ENCODE data around the gene CPT2.
A peak's percentile ranks its signal among the peaks of the same experiment; 100 is the strongest.

The CPT2 gene

DNA sequence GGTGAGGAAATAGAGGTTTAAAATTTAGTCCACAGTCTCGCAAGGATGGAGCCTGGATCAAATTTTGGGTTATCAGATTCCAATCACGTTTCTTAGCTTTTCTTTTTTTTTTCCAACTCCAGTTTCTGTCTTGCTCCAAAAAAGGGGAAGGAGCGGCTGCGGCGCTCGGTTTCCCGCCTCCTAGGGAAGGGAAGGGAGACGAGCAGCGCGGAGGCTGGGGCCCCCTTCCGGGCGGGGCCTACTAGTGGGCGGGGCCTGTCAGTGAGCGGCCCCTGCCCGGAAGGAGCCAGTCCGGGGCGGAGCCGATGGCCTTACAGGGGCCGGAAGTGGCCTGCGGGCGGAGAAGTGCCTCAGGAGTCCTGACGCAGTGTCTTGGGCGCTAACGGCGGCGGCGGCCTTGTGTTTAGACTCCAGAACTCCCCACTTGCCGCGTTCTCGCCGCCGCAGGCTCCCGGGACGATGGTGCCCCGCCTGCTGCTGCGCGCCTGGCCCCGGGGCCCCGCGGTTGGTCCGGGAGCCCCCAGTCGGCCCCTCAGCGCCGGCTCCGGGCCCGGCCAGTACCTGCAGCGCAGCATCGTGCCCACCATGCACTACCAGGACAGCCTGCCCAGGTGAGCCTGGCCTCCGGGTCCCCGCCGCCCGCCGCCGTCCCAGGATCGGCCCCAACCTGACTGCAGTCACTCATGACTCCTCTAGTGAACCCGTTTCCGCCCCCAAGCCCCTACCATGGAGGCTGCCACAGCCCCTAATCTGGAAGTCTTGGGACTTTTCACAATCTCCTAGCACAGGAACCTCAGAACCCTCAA lies at the start of gene CPT2:
Gene CPT2, plus strand, starts transcription at position 340 of the 806 bp plus-strand sequence. Its CDS starts 120 bp downstream, at position 460.
- DNase-seq: peak; percentile 99

- no peak for DNase-seq
These were observed 49.5 kb upstream of the CPT2 start for GRCh38 chr1:53147174-53147573.

DNA sequence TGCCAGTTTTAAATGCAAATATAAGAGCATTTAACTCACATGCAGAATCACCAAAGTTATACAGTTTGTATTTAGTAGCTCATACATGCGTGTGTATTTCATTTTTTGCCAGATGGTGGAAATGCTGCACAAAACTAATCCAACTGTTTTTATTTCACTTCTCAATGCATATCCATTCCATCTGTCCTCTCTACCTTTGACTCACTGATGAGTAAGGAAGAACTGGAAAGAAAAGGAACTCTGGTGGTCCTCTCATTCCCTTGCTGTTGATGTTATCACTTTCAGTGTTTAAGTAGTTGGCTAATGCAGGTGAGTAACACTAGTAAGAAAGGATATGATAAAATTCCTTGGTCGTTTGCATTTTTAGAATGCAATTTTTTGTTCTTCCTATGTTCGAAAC lies 48.5 kb upstream of the CPT2 start:
- no peak for DNase-seq

- no peak for DNase-seq
These were observed 42.9 kb upstream of the CPT2 start for GRCh38 chr1:53153752-53154151.

- no peak for DNase-seq
These were observed 41.7 kb upstream of the CPT2 start for GRCh38 chr1:53154859-53155438.

GRCh38 chr1:53155534-53155933 lies 41.1 kb upstream of the CPT2 start:
- DNase-seq: no peak

GRCh38 chr1:53155945-53156344 lies 40.7 kb upstream of the CPT2 start:
- no peak for DNase-seq

DNA sequence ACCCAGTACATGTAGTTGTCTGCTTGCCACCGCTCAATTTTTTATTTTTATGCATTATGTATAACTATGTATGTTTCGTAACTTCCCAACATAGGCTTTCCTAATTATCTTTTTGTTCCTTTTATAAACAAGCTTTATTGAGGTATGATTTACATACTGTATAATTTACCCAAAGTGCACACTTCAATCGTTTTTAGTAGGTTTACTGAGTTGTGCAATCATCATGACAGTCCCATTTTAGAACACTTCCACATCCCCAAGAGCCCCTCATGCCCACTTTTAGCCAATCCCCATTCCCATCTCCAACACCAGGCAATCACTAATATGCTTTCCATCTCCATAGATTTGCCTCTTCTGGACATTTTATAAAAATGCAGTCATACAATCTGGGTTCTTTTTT lies 39.8 kb upstream of the CPT2 start:
- no peak for DNase-seq

GRCh38 chr1:53158900-53159299 lies 37.7 kb upstream of the CPT2 start:
- no peak for DNase-seq

DNA sequence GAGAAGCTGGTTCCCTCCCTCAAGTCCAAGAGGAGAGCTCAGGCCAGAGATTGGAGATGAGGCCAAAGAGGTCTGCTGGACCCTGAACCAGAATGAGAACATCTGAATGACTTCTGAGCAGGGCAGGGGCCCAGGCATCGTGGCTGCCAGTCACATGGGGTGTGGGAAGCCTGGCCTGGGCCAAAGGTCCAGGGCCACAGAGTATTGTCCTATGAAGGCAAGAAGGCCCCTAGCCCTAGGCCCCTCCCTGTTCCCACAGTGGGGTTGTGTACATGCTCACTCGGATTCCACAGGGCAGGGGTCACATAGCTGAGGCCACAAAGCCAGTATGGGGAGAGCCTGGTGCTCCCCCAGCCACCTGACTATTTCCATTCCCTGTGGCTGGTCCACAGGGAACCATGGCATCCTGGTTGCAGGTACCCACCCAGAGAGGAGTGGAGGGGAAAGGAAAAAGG lies 35.7 kb upstream of the CPT2 start:
- DNase-seq: no peak

GRCh38 chr1:53162621-53163020 lies 34.0 kb upstream of the CPT2 start:
- no peak for DNase-seq

DNA sequence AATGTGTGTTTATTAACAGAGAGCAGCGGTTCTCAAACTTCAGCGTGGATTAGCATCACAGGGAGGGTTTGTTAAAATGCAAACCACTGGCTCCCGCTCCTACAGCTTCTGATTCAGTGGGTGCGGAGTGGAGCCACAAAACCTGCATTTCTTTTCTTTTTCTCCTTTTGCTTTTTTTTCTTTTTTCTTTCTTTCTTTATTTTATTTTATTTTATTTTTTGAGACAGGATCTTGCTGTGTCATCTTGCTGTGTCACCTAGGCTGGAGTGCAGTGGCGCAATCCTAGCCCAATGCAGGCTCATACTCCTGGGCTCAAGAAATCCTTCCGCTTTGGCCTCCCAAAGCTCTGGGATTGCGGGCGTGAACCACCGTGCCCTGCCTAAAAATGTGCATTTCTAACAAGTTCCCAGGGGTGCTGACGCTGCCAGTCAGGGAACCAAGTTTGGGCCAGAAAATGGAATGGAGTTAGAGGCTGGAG lies 33.3 kb upstream of the CPT2 start:
- DNase-seq: no peak

DNA sequence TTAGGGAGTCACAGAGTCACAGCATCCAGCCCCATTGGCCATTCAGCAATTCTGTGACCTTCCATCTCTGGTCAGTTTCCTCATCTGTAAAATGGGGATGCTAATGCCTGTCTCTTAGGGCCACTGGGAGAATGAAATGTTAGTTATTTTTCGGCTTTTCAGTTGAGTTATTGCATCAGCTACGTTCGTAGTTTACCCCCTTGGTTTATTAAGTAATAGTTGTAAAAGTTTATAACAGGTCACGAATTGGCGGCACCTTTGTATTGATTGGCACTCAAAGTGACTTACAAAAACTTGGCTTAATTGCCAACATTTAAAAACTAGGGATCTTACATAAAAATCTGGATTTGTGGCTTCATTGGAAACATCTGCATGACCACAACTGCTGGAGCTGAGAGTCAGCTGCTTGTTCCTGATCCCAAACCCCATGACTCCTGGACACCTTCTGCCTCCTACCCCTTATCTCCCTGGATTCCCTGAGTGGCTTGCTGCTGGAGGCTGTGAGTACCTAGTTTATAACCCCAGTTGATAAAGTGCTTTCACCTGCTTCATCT lies 31.1 kb upstream of the CPT2 start:
- DNase-seq: no peak

GRCh38 chr1:53166366-53166765 lies 30.3 kb upstream of the CPT2 start:
- DNase-seq: no peak

DNA sequence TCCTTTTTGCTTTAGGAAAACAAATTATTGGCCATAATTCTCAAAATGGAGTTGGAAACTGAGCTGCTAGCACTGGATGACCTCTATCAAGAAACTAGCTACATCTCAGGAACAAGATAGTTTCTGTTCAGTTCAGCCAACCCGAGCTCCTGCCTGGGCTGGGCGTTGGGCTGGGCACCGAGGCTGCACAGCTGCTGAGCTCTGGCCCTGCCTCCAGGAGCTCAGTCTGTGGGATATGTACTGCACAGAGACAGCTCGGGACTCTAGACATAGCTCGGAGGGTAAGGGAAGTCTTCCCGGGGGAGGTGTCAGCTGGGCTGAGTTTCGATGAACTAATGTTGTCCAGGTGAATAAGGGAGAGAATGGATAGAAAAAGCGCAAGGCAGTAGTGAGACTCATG lies 29.7 kb upstream of the CPT2 start:
- DNase-seq: no peak

DNA sequence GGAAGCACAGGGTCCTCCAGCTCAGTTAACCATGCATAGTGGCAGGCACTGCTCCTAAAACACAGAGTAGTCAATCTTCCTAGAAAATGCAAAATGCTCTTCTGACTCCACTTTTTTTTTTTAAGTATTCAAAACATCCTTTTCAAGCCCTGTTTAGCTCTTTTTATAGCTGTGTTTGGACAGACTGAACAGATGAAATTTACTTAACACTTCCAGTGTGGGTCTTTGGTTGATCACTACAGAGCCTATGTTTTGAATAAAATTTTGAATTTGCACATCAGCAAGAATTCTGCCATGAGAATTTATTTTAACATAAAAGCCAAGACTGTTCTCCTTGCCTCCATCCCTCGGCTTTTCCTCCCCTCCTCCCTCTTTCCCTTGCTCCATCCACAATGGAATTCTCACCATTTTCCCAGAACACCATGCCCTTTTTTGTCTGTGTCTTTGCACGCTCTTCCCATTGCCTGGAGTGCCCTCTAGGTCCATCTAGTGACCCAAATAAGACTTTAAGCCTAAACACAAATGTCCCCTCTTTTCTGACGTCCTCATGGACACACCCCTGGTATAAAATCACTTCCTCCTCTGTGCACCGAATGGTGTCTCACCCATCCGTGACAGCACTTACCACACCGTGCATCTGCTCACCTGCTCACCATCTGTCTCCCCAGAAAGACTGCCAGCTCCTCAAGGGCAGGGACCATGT lies 24.0 kb upstream of the CPT2 start:
- DNase-seq: peak; percentile 97

DNA sequence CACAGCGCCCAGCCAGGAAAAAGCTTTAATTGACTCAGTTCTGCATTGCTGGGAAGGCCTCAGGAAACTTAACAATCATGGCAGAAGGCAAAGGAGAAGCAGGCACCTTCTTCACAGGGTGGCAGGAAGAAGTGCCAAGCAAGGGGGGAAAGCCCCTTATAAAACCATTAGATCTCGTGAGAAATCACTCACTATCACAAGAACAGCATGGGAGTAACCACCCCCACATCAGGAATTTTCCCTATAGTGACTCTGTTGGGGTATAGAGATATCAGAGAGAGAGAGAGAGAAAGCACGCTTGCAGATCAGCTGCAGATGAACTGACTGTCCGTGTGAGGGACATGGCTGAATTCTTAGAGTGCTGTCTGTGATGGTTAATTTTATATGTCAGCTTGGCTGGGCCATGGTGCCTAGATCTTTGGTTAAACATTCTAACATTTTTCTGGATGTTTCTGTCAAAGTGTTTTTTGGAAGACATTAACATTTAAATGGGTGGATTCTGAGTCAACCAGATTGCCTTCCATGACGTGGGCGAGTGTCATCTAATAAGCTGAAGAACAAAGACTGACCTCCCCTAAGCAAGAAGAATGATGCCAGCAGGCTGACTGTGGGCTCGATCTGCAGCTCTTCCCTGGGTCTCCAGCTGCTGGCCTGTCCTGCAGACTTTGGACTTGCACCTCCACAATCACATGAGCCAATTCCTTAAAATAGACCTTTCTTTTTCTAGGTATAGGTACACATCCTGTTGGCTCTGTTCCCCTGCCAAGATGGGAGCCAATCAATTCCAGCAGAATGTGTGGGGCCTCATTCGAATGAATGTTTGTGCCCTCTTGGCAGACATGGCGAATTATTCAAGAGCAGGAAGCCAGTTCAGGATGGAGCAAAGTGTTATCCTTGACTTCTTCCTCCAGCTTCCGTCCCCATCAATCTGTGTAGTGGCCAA lies 21.4 kb upstream of the CPT2 start:
- peak; percentile 69 for DNase-seq

- DNase-seq: peak; percentile 95
These were observed 20.0 kb upstream of the CPT2 start for GRCh38 chr1:53176452-53177208.

DNA sequence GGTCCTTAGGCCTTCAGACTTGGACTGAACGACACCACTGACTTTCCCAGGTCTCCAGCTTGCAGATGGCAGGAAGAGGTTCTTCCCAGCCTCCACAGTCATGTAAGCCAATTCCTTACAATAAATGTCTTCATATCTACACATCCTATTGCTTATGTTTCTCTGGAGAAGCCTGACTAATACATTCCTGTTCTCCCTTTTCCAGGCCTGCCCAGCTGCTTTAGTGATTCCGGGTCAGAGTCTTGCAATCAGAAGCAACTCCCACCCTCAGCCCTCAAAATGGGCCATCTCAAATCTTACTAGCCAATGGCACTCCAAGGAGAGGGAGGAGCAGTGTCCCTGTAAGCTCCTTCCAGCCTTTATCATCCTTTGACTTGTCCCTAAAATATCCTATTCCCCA lies 16.4 kb upstream of the CPT2 start:
- no peak for DNase-seq

GRCh38 chr1:53180951-53181350 lies 15.7 kb upstream of the CPT2 start:
- no peak for DNase-seq

DNA sequence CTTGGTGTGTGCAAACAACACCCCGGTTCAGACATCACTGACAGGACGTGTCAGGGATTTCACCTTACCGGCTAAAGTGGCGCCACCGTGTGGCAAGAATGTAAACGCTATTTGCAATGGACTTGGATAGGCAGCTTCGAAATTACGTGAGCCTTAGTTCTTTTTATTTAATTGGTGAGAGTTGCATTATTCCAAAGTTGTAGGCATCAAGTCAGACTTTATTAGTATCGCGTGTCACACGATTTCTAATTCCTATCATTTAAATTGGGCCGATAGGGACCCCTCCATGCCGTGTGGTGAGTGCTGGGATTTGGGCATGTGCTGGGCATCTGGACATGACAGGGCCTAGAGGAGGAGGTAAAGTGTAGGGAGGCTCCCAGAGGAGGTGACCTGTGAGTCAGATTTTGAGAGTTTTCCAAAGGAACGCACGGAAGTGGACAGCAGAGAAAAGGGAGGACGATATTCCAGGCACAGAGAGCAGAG lies 14.5 kb upstream of the CPT2 start:
- peak; percentile 94 for DNase-seq
